B cell (primary cell): Measurements from ENCODE around the gene C4A.
"Not testable (repeated sequence)": the region's sequence is repeated elsewhere in the genome, so short reads cannot be mapped to it uniquely, and the experiment has no call there.

Experiments used
- EZH2 ChIP-seq: IDR thresholded peaks from 2 replicates; pipeline ENCODE4 v1.6.1; 2012; ENCODE audit warnings: borderline replicate concordance, low read depth, mild to moderate bottlenecking, moderate library complexity, low read length; ENCODE audit not compliant: insufficient read depth, poor library complexity, severe bottlenecking
- TF ChIP-seq, protein P1 (sequence below): fragments of 200-600 bp; IDR thresholded peaks from one replicate; pipeline ENCODE4 v1.8.0; 2022; ENCODE audit warnings: antibody characterized with exemption, mild to moderate bottlenecking

DNA sequence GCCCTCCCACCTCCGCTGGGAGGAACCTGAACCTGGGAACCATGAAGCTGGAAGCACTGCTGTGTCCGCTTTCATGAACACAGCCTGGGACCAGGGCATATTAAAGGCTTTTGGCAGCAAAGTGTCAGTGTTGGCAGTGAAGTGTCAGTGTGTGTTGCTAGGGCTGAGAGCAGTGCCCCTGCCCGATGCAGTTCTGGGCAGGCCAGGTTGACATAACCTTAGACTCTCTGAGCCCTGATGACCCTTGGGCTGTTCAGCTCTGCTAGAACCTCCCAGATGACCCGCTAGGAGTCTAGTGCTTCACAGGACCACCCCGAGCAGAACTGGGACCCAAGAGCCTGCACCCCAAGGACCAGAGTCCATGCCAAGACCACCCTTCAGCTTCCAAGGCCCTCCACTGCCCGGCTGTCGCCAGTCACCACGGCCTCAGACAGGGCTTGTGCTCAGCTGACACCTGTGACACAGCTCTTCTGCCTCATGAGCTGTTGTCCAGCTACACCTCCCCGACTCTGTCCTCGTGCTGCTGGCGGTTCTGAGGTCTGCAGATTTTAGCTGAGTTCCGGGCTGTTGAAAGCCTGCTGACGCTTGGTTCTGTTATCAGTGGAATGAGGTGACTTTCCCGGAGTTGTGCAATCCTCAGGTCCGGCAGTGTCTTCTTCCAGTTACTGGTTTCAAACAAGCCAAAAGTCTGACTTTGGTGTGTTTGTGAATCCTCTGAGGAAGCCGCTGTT lies 53.6 kb downstream of the C4A start:
- TF ChIP-seq, protein P1, sequence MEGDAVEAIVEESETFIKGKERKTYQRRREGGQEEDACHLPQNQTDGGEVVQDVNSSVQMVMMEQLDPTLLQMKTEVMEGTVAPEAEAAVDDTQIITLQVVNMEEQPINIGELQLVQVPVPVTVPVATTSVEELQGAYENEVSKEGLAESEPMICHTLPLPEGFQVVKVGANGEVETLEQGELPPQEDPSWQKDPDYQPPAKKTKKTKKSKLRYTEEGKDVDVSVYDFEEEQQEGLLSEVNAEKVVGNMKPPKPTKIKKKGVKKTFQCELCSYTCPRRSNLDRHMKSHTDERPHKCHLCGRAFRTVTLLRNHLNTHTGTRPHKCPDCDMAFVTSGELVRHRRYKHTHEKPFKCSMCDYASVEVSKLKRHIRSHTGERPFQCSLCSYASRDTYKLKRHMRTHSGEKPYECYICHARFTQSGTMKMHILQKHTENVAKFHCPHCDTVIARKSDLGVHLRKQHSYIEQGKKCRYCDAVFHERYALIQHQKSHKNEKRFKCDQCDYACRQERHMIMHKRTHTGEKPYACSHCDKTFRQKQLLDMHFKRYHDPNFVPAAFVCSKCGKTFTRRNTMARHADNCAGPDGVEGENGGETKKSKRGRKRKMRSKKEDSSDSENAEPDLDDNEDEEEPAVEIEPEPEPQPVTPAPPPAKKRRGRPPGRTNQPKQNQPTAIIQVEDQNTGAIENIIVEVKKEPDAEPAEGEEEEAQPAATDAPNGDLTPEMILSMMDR, result not testable (repeated sequence)
- TF ChIP-seq EZH2, result not testable (repeated sequence)
